Vagina (tissue), 2 donors: ENCODE results near the gene FBXL7. TPM values are rescaled to one million over a fixed set of nuclear protein-coding genes. Genes with fewer than 3 reads are reported as not detected.

Experiments
- DNase-seq, 2 donors: peaks; one replicate each; pipeline ENCODE4 v3.0.0-alpha.2; 2017; ENCODE audit errors: extremely low spot score in 2 of 2
- H3K27ac ChIP-seq: fragments of 200-600 bp; sonication (generic); one replicate; pipeline ENCODE4 v1.5.1; 2019
- H3K27me3 ChIP-seq: fragments of 200-600 bp; sonication (generic); one replicate; pipeline ENCODE4 v1.5.1; 2019
- H3K36me3 ChIP-seq, 2 donors: fragments of 200-600 bp; sonication (generic); one replicate each; pipeline ENCODE4 v1.5.1; 2017 to 2019
- H3K4me1 ChIP-seq: fragments of 200-600 bp; sonication (generic); one replicate; pipeline ENCODE4 v1.5.1; 2019
- H3K4me3 ChIP-seq, 2 donors: fragments of 200-600 bp; sonication (generic); 1 replicate in 1 of 2; 2 replicates in 1 of 2; pipeline ENCODE4 v1.5.1; 2016 to 2019
- H3K9me3 ChIP-seq: fragments of 200-600 bp; sonication (generic); one replicate; pipeline ENCODE4 v1.5.1; 2019
- POLR2A ChIP-seq, 2 donors: fragments of 450-650 bp; IDR thresholded peaks; one replicate each; pipeline ENCODE4 v1.6.1; 2017; ENCODE audit warnings: antibody characterized with exemption in 2 of 2, mild to moderate bottlenecking in 2 of 2, moderate library complexity in 2 of 2
- POLR2AphosphoS5 ChIP-seq, 2 donors: sonication (generic); formaldehyde crosslinking; IDR thresholded peaks; one replicate each; pipeline ENCODE4 v1.9.0; 2017; ENCODE audit warnings: antibody characterized with exemption in 2 of 2, mild to moderate bottlenecking in 2 of 2, low read depth in 1 of 2; ENCODE audit not compliant: insufficient read depth in 1 of 2
- intact Hi-C: fragments of 100-400 bp; cut with DNase I; formaldehyde crosslinking; loops from one replicate; pipeline ENCODE4 v1.15.1; 2023
- total RNA-seq: library from RNA; depleted of rRNA; stranded (reverse); fragments of >200 nt; gene quantifications from one replicate; pipeline ENCODE4 v1.2.3, GENCODE V29; 2016
- TF ChIP-seq, protein P1 (sequence below), 3 experiments: fragments of 450-650 bp in 2 of 3; fragments of 200-600 bp in 1 of 3; sonication (generic) in 1 of 3; IDR thresholded peaks; one replicate each; pipeline ENCODE4 v1.5.1; 2017 to 2019; ENCODE audit warnings: antibody characterized with exemption in 3 of 3, mild to moderate bottlenecking in 2 of 3, moderate library complexity in 2 of 3

FBXL7 gene
- total RNA-seq, 1 donor from 2014 or later: 21.1 TPM

DNA sequence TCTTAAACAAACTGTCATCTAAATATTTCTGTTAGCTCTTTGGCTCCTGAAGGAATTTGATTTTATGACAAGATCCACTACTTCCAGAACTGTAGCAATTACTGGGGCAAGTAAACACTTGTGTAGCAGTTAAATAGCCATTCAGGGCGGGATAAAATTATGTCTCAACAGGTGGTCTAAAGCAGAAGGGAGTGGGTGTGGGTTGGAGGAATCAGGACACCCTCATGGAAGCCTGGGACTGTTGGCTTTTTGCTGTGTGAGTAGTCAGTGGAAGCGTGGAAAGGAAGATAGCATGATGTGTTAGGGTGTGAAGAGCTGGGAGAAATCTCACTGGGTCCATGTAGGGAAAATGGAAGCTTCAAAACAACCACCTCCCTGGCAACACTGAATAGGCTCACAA is 127.1 kb downstream of the FBXL7 start:
- Histone ChIP-seq H3K27me3 (no peaks in the 10 kb centered on the region), H3K9me3 (no peaks in the 10 kb centered on the region), H3K36me3 (no peaks in the 10 kb centered on the region), H3K27ac (no peak overlapping the region), H3K4me3 (no peak overlapping the region), H3K4me1 (no peaks in the 10 kb centered on the region)
- no peak for DNase-seq
- intact Hi-C loops: no loop called here
- TF ChIP-seq, protein P1, sequence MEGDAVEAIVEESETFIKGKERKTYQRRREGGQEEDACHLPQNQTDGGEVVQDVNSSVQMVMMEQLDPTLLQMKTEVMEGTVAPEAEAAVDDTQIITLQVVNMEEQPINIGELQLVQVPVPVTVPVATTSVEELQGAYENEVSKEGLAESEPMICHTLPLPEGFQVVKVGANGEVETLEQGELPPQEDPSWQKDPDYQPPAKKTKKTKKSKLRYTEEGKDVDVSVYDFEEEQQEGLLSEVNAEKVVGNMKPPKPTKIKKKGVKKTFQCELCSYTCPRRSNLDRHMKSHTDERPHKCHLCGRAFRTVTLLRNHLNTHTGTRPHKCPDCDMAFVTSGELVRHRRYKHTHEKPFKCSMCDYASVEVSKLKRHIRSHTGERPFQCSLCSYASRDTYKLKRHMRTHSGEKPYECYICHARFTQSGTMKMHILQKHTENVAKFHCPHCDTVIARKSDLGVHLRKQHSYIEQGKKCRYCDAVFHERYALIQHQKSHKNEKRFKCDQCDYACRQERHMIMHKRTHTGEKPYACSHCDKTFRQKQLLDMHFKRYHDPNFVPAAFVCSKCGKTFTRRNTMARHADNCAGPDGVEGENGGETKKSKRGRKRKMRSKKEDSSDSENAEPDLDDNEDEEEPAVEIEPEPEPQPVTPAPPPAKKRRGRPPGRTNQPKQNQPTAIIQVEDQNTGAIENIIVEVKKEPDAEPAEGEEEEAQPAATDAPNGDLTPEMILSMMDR (IDR thresholded peaks at IDR 0.05): no peak
- TF ChIP-seq POLR2AphosphoS5 (IDR thresholded peaks at IDR 0.05; ENCODE audit: insufficient read depth in 1 of 2, low read depth in 1 of 2): no peak
- TF ChIP-seq POLR2A (IDR thresholded peaks at IDR 0.05): no peak

DNA sequence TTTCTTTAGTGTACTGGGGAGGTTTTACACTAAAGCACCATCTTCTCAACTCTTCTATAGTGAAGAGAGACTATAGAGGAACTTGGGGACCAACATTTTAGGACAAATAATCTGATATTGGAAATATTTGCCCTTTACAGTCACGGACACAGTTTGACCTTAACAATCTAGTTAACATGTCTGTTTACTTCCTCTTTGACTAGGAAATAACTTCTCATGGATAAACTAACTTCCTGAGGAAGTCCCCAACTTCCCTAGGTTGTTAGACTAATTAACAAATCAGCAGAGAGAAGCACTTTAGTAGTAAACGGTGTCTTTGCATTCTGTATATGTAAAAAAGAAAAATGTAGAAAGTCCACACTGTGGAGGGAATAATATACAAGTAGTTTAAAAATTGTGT is 127.7 kb downstream of the FBXL7 start:
- TF ChIP-seq, protein P1 (IDR thresholded peaks at IDR 0.05): no peak
- no peak for TF ChIP-seq POLR2A (IDR thresholded peaks at IDR 0.05)
- no peak for TF ChIP-seq POLR2AphosphoS5 (IDR thresholded peaks at IDR 0.05; ENCODE audit: insufficient read depth in 1 of 2, low read depth in 1 of 2)
- H3K36me3 ChIP-seq: no peaks in the 10 kb centered on the region

DNA sequence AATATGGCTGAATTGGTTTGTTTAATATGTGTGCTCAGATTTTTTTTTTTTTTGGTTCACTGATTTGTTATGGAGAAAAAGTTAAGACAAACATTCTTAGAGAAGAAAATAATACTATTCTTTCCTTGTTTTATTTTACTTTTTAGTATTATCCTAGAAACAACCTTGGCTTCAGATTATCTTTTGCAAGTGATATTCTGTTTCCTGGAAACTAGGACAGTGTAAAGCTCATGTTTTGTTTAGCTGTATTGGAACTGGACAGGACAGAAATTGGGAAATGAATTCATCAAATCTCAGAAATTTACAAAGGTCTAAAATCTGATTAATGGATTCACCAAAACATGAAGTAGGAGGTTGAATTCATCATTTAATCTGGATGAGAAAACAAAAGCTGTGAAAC is 130.5 kb downstream of the FBXL7 start:
- Histone ChIP-seq H3K27ac (no peak overlapping the region), H3K9me3 (no peaks in the 10 kb centered on the region), H3K4me1 (no peaks in the 10 kb centered on the region), H3K36me3 (no peaks in the 10 kb centered on the region), H3K4me3 (no peak overlapping the region), H3K27me3 (no peaks in the 10 kb centered on the region)
- no peak for DNase-seq
- TF ChIP-seq POLR2A (IDR thresholded peaks at IDR 0.05): no peak
- TF ChIP-seq, protein P1 (IDR thresholded peaks at IDR 0.05): no peak
- TF ChIP-seq POLR2AphosphoS5 (IDR thresholded peaks at IDR 0.05; ENCODE audit: insufficient read depth in 1 of 2, low read depth in 1 of 2): no peak
- intact Hi-C loops: no loop called here

More for the DNA sequence above, 127.7 kb downstream of the FBXL7 start:
- H3K27me3 ChIP-seq: no peaks in the 10 kb centered on the region
- H3K4me3 ChIP-seq: no peak overlapping the region
- H3K9me3 ChIP-seq: no peaks in the 10 kb centered on the region
- no peak for DNase-seq
- no peak overlapping the region for H3K27ac ChIP-seq
- no peaks in the 10 kb centered on the region for H3K4me1 ChIP-seq
- intact Hi-C loops: no loop called here

DNA sequence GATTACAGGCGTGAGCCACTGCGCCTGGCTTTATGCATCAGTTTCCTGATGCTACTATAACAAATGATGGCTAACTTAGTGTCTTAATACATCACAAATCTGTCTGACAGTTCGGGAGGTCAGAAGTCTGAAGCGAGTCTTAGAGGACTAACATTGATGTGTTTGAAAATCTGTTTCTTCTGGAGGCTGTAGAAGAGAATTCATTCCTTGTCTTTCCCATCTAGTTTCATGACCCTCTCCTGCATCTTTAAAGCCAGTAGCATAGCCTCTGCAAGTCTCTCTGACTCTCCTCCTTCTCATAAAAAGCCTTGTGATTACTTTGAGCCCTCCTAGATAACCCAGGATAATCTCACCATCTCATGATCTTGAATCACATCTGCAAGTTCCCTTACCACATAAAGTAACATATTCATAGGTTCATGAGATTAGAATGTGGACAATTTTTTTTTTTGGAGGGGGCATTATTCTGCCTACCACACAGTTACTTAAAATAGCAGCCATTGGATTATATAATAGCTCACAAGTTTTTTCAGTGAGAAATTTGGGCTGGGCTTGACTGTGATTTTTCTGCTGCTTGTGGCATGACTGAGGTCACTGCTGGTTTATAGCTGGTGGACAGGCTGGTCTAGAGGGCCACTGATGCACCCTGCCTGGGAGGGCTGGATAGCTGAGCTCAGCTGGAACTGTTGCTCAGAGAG is 134.8 kb downstream of the FBXL7 start:
- no peak for TF ChIP-seq POLR2AphosphoS5 (IDR thresholded peaks at IDR 0.05; ENCODE audit: insufficient read depth in 1 of 2, low read depth in 1 of 2)
- no peak for TF ChIP-seq POLR2A (IDR thresholded peaks at IDR 0.05)
- TF ChIP-seq, protein P1 (IDR thresholded peaks at IDR 0.05): no peak
- H3K27me3 ChIP-seq: no peaks in the 10 kb centered on the region
- H3K27ac ChIP-seq: no peak overlapping the region
- H3K9me3 ChIP-seq: no peaks in the 10 kb centered on the region
- no peaks in the 10 kb centered on the region for H3K4me1 ChIP-seq
- H3K36me3 ChIP-seq: no peaks in the 10 kb centered on the region
- DNase-seq: no peak
- H3K4me3 ChIP-seq: no peak overlapping the region
- intact Hi-C loops: no loop called here

DNA sequence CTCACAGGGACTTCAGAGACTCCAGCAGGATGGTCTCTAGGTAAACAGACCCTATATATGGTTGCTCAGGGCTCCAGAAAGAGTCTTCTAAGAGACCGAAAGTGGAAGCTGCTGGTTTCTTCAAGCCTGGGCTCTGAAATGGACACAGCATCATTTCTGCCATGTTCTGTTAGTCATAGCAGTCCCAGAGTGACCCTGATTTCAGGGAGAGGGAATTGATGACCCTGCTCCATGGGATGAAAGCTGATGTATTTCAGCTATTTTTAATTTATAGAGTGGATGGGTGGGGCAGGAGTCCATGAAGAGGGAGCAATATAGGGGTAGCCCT is 135.3 kb downstream of the FBXL7 start:
- intact Hi-C loops: no loop called here
- no peak for TF ChIP-seq POLR2AphosphoS5 (IDR thresholded peaks at IDR 0.05; ENCODE audit: insufficient read depth in 1 of 2, low read depth in 1 of 2)
- TF ChIP-seq POLR2A (IDR thresholded peaks at IDR 0.05): no peak
- TF ChIP-seq, protein P1 (IDR thresholded peaks at IDR 0.05): no peak
- no peaks in the 10 kb centered on the region for H3K27me3 ChIP-seq
- no peak overlapping the region for H3K27ac ChIP-seq
- H3K9me3 ChIP-seq: no peaks in the 10 kb centered on the region
- H3K4me1 ChIP-seq: no peaks in the 10 kb centered on the region
- no peak for DNase-seq
- no peaks in the 10 kb centered on the region for H3K36me3 ChIP-seq
- no peak overlapping the region for H3K4me3 ChIP-seq
